HL-60 (cell line): ENCODE measurements around the gene EYS.

Experiments
- DNase-seq, 2 experiments: peaks; one replicate each; pipeline ENCODE4 v3.0.0-alpha.2; 2010 to 2020; ENCODE audit warnings: low read depth in 1 of 2, low spot score in 1 of 2
- H3K27ac ChIP-seq: fragments of 250-450 bp; sonication (Bioruptor Pico); replicated peaks from 2 replicates; pipeline ENCODE4 v1.5.1; 2020; ENCODE audit warnings: mild to moderate bottlenecking, moderate library complexity
- H3K27me3 ChIP-seq: fragments of 250-450 bp; sonication (Bioruptor Pico); 2 replicates; pipeline ENCODE4 v1.5.1; 2021; ENCODE audit warnings: mild to moderate bottlenecking, moderate library complexity; ENCODE audit not compliant: insufficient read depth, poor library complexity, severe bottlenecking
- H3K4me3 ChIP-seq: replicated peaks from 2 replicates; pipeline ENCODE4 v1.5.1; 2011; ENCODE audit warnings: mild to moderate bottlenecking, control low read depth, low read length; ENCODE audit not compliant: insufficient read depth
- CTCF ChIP-seq: IDR thresholded peaks from one replicate; pipeline ENCODE4 v1.5.1; 2011; ENCODE audit warnings: low read length, control low read depth, inconsistent platforms; ENCODE audit not compliant: insufficient read depth
- GABPA ChIP-seq: IDR thresholded peaks from 2 replicates; pipeline ENCODE4 v1.6.1; 2012; ENCODE audit warnings: low read depth
- POLR2AphosphoS5 ChIP-seq: IDR thresholded peaks from 2 replicates; pipeline ENCODE4 v1.6.1; 2012; ENCODE audit warnings: low read depth
- REST ChIP-seq: IDR thresholded peaks from 2 replicates; pipeline ENCODE4 v1.6.1; 2012; ENCODE audit warnings: low read depth; ENCODE audit not compliant: insufficient replicate concordance
- SPI1 ChIP-seq: IDR thresholded peaks from 2 replicates; pipeline ENCODE4 v1.6.1; 2012; ENCODE audit warnings: low read depth, mild to moderate bottlenecking, borderline replicate concordance

Gene EYS

GRCh38 chr6:64776359-64776758, 930.7 kb downstream of the EYS start:
- no peak for DNase-seq
- TF ChIP-seq POLR2AphosphoS5 (no peak), GABPA (no peak), CTCF (no peak), REST (no peak), SPI1 (no peak)
- Histone ChIP-seq H3K27ac (no peak overlapping the region), H3K27me3 (no peaks in the 10 kb centered on the region), H3K4me3 (no peak overlapping the region)

- no peak for TF ChIP-seq GABPA
- no peak for TF ChIP-seq REST
- no peak for TF ChIP-seq CTCF
- TF ChIP-seq POLR2AphosphoS5: no peak
- no peak for TF ChIP-seq SPI1
- Histone ChIP-seq H3K27me3 (no peaks in the 10 kb centered on the region), H3K4me3 (no peak overlapping the region), H3K27ac (no peak overlapping the region)
- DNase-seq: no peak
These were observed 932.1 kb downstream of the EYS start for GRCh38 chr6:64774881-64775280.

GRCh38 chr6:64750910-64751309, 956.1 kb downstream of the EYS start:
- no peak for DNase-seq
- TF ChIP-seq SPI1: no peak
- no peak for TF ChIP-seq REST
- TF ChIP-seq GABPA: no peak
- no peak for TF ChIP-seq CTCF
- TF ChIP-seq POLR2AphosphoS5: no peak
- Histone ChIP-seq H3K4me3 (no peak overlapping the region), H3K27me3 (no peaks in the 10 kb centered on the region), H3K27ac (no peak overlapping the region)
